Activated CD4-positive, alpha-beta T cell treated with anti-CD3 and anti-CD28 coated beads, Interleukin-2, amount 50 U/mL, for 4 hours (primary cell): ENCODE measurements around the gene STK11IP.

ENCODE experiments used
- DNase-seq, 2 experiments: peaks; one replicate each; pipeline ENCODE4 v3.0.0-alpha.2; 2020

STK11IP gene

GRCh38 chr2:219662566-219662965, 64.9 kb downstream of the STK11IP start:
- DNase-seq: no peak

GRCh38 chr2:219663116-219663762, 65.6 kb downstream of the STK11IP start:
- DNase-seq: no peak

GRCh38 chr2:219664041-219664440, 66.4 kb downstream of the STK11IP start:
- DNase-seq: no peak

GRCh38 chr2:219664944-219665343, 67.3 kb downstream of the STK11IP start:
- DNase-seq: no peak

DNA sequence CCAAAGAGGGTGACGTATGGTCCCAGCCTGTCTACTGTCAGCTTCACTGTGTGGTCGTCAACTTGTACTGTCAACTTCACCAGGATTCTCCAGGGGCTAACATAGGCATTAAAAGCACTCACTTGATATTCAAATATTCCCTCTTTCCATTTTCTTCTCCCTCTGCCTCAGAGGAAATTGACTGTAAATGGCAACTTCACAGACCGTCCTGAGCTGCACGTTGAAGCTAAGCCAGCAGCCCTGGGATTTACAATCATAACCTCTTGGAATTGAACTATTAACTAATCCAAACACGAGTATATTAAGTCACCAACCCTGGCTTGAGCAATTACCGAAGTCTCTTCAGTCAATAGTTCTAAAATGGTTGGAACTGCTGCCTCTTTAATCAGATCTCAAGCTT, 68.3 kb downstream of the STK11IP start:
- DNase-seq: no peak
